Panc1 (cell line): ENCODE results near the gene NBPF8.
"Not testable (repeated sequence)": the region's sequence is repeated elsewhere in the genome, so short reads cannot be mapped to it uniquely, and the experiment has no call there.

Experiments used
- POLR2AphosphoS5 ChIP-seq: IDR thresholded peaks from 2 replicates; pipeline ENCODE4 v1.6.1; 2012; ENCODE audit warnings: mild to moderate bottlenecking, low read depth, low read length, moderate library complexity
- TF ChIP-seq, protein P1 (sequence below): fragments of 450-650 bp; IDR thresholded peaks from 2 replicates; pipeline ENCODE4 v1.5.1; 2017; ENCODE audit warnings: mild to moderate bottlenecking
- TF ChIP-seq, protein P2 (sequence below), 2 experiments: IDR thresholded peaks; 2 replicates each; pipeline ENCODE4 v1.6.1; 2011 to 2012; ENCODE audit warnings: low read depth in 2 of 2, control low read depth in 1 of 2, low read length in 1 of 2, mild to moderate bottlenecking in 1 of 2, moderate library complexity in 1 of 2; ENCODE audit not compliant: insufficient read depth in 1 of 2

DNA sequence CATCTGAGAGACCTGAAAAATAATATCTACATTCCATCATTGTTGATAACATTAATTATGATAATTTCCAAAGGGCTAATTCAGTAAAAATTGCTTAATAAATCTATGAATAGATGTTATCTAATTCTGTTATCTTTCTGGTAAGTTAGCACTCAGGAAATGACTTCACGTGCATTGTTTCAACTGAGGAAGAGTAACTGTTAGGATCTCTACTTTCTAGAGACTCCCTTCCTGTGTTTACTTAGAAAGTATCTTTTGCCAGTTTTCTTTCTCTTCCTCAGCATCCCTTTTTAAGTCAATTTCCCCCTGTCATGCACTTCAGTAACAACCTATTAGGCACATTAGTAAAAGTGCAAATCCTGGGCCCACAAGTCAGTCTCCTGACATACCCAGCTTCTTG is 9.5 kb upstream of the NBPF8 start:
- TF ChIP-seq POLR2AphosphoS5, result not testable (repeated sequence)
- TF ChIP-seq, protein P1, sequence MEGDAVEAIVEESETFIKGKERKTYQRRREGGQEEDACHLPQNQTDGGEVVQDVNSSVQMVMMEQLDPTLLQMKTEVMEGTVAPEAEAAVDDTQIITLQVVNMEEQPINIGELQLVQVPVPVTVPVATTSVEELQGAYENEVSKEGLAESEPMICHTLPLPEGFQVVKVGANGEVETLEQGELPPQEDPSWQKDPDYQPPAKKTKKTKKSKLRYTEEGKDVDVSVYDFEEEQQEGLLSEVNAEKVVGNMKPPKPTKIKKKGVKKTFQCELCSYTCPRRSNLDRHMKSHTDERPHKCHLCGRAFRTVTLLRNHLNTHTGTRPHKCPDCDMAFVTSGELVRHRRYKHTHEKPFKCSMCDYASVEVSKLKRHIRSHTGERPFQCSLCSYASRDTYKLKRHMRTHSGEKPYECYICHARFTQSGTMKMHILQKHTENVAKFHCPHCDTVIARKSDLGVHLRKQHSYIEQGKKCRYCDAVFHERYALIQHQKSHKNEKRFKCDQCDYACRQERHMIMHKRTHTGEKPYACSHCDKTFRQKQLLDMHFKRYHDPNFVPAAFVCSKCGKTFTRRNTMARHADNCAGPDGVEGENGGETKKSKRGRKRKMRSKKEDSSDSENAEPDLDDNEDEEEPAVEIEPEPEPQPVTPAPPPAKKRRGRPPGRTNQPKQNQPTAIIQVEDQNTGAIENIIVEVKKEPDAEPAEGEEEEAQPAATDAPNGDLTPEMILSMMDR, result not testable (repeated sequence)
- TF ChIP-seq, protein P2, sequence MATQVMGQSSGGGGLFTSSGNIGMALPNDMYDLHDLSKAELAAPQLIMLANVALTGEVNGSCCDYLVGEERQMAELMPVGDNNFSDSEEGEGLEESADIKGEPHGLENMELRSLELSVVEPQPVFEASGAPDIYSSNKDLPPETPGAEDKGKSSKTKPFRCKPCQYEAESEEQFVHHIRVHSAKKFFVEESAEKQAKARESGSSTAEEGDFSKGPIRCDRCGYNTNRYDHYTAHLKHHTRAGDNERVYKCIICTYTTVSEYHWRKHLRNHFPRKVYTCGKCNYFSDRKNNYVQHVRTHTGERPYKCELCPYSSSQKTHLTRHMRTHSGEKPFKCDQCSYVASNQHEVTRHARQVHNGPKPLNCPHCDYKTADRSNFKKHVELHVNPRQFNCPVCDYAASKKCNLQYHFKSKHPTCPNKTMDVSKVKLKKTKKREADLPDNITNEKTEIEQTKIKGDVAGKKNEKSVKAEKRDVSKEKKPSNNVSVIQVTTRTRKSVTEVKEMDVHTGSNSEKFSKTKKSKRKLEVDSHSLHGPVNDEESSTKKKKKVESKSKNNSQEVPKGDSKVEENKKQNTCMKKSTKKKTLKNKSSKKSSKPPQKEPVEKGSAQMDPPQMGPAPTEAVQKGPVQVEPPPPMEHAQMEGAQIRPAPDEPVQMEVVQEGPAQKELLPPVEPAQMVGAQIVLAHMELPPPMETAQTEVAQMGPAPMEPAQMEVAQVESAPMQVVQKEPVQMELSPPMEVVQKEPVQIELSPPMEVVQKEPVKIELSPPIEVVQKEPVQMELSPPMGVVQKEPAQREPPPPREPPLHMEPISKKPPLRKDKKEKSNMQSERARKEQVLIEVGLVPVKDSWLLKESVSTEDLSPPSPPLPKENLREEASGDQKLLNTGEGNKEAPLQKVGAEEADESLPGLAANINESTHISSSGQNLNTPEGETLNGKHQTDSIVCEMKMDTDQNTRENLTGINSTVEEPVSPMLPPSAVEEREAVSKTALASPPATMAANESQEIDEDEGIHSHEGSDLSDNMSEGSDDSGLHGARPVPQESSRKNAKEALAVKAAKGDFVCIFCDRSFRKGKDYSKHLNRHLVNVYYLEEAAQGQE (IDR thresholded peaks at IDR 0.05; ENCODE audit: insufficient read depth in 1 of 2, low read depth in 2 of 2, low read length in 1 of 2), result not testable (repeated sequence)
